GM12891 (cell line): ENCODE measurements around the gene AMHR2.
"Not testable (repeated sequence)": the region's sequence is repeated elsewhere in the genome, so short reads cannot be mapped to it uniquely, and the experiment has no call there.

Experiments
- DNase-seq: peaks from one replicate; pipeline ENCODE4 v3.0.0; 2011; ENCODE audit warnings: low spot score; ENCODE audit not compliant: insufficient read length
- FAIRE-seq: peaks from 2 replicates; lab custom pipeline; 2011; peaks lifted over from hg19 to GRCh38; lab: Jason Lieb, UNC
- PAX5 ChIP-seq: IDR thresholded peaks from 2 replicates; pipeline ENCODE4 v1.6.1; 2011; ENCODE audit warnings: low read length, moderate library complexity, mild to moderate bottlenecking; ENCODE audit not compliant: insufficient read depth, severe bottlenecking
- POLR2A ChIP-seq: IDR thresholded peaks from 2 replicates; pipeline ENCODE4 v1.6.1; 2011; ENCODE audit warnings: low read depth, low read length, control low read depth
- POLR2AphosphoS5 ChIP-seq: IDR thresholded peaks from 2 replicates; pipeline ENCODE4 v1.6.1; 2011; ENCODE audit warnings: low read depth, low read length, control low read depth
- POU2F2 ChIP-seq: IDR thresholded peaks from 2 replicates; pipeline ENCODE4 v1.6.1; 2011; ENCODE audit warnings: low read depth, mild to moderate bottlenecking, control low read depth, low read length, moderate library complexity
- SPI1 ChIP-seq: IDR thresholded peaks from 2 replicates; pipeline ENCODE4 v1.6.1; 2011; ENCODE audit warnings: low read depth, low read length, control low read depth
- TAF1 ChIP-seq: IDR thresholded peaks from 2 replicates; pipeline ENCODE4 v1.6.1; 2011; ENCODE audit warnings: low read depth, low read length, control low read depth

AMHR2 gene

GRCh38 chr12:53427905-53428594 lies 4.4 kb downstream of the AMHR2 start:
- FAIRE-seq (no peak), DNase-seq (no peak)
- TF ChIP-seq SPI1: no peak
- TF ChIP-seq POLR2AphosphoS5: no peak
- no peak for TF ChIP-seq POU2F2
- TF ChIP-seq TAF1: no peak
- no peak for TF ChIP-seq POLR2A
- no peak for TF ChIP-seq PAX5

GRCh38 chr12:53428741-53429140 lies 5.1 kb downstream of the AMHR2 start:
- FAIRE-seq: no peak
- TF ChIP-seq PAX5 (no peak), POU2F2 (no peak), TAF1 (no peak), POLR2AphosphoS5 (no peak), POLR2A (no peak), SPI1 (no peak)
- DNase-seq: no peak

GRCh38 chr12:53430116-53430515 lies 6.5 kb downstream of the AMHR2 start:
- no peak for TF ChIP-seq POLR2A
- TF ChIP-seq TAF1: no peak
- TF ChIP-seq POU2F2: no peak
- TF ChIP-seq SPI1: no peak
- no peak for TF ChIP-seq PAX5
- no peak for TF ChIP-seq POLR2AphosphoS5
- DNase-seq (no peak), FAIRE-seq (no peak)

- TF ChIP-seq PAX5 (no peak), SPI1 (no peak), POLR2A (no peak), TAF1 (no peak), POU2F2 (no peak), POLR2AphosphoS5 (no peak)
- FAIRE-seq (no peak), DNase-seq (no peak)
Measured at GRCh38 chr12:53431187-53431586, 7.5 kb downstream of the AMHR2 start.

GRCh38 chr12:53435326-53435725 lies 11.7 kb downstream of the AMHR2 start:
- not testable (repeated sequence) for DNase-seq, FAIRE-seq

- FAIRE-seq, DNase-seq: not testable (repeated sequence)
Measured at GRCh38 chr12:53439582-53439981, 15.9 kb downstream of the AMHR2 start.

- DNase-seq (peak; percentile 87), FAIRE-seq (peak; percentile 85)
- TF ChIP-seq PAX5 (no peak), POLR2A (peak; percentile 99), TAF1 (peak; percentile 97), SPI1 (no peak), POLR2AphosphoS5 (peak; percentile 98), POU2F2 (peak; percentile 94)
Measured at GRCh38 chr12:53441040-53441833, 17.6 kb downstream of the AMHR2 start, which contains the start of gene PRR13. TSS of gene PRR13 (plus strand) at chr12:53441734. CDS start at chr12:53442715, 981 bp downstream.

- TF ChIP-seq SPI1 (no peak), POLR2AphosphoS5 (no peak), POLR2A (no peak), POU2F2 (no peak), TAF1 (no peak), PAX5 (no peak)
- no peak for FAIRE-seq
- DNase-seq: no peak
Measured at GRCh38 chr12:53443955-53444354, 20.3 kb downstream of the AMHR2 start.

- not testable (repeated sequence) for DNase-seq, FAIRE-seq
Measured at GRCh38 chr12:53444593-53445325, 21.1 kb downstream of the AMHR2 start.
